ENCODE measurements around the gene SNIP1. TPM values are rescaled to one million over a fixed set of nuclear protein-coding genes. Genes with fewer than 3 reads are reported as not detected.

The SNIP1 gene, protein sequence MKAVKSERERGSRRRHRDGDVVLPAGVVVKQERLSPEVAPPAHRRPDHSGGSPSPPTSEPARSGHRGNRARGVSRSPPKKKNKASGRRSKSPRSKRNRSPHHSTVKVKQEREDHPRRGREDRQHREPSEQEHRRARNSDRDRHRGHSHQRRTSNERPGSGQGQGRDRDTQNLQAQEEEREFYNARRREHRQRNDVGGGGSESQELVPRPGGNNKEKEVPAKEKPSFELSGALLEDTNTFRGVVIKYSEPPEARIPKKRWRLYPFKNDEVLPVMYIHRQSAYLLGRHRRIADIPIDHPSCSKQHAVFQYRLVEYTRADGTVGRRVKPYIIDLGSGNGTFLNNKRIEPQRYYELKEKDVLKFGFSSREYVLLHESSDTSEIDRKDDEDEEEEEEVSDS
- 18.3 and 19.3 TPM in 2 replicates for total RNA-seq

DNA sequence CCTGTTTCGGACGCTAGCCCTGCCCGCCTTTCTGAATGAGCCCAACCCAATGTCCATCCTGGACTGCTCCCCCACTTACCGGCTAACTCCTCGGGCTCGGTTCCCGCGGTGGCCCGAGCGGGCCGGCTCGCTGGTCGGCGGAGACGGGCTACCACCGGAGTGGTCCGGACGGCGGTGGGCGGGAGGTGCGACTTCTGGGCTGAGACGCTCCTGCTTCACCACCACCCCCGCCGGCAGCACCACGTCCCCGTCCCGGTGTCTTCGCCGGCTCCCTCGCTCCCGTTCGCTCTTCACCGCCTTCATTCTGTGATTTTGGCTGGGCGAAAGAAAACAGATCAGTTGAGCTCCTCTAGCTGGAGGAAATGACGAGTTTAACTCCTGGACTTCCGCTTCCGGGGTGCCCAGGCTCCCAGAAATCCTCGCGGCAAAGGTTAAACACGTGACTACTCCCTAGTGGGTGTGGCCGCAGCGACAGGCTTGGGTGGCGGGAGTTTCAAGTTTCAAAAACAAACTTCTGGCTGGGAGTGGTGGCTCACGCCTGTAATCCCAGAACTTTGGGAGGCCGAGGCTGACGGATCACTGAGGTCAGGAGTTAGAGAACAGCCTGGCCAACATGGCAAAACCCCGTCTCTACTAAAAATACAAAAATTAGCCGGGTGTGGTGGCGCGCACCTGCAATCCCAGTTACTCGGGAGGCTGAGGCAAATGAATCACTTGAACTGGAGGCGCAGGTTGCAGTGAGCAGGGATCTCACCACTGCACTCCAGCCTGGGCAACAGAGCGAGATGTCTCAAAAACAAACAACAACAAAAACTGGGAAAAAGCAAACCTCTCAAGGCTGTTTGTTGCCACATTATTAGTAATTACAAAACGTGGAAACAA is at the start of gene SNIP1:
Gene SNIP1, minus strand, starts transcription at position 367 of the 882 bp plus-strand sequence. Its CDS starts 64 bp downstream, at position 303.
- TF ChIP-seq, protein P1, sequence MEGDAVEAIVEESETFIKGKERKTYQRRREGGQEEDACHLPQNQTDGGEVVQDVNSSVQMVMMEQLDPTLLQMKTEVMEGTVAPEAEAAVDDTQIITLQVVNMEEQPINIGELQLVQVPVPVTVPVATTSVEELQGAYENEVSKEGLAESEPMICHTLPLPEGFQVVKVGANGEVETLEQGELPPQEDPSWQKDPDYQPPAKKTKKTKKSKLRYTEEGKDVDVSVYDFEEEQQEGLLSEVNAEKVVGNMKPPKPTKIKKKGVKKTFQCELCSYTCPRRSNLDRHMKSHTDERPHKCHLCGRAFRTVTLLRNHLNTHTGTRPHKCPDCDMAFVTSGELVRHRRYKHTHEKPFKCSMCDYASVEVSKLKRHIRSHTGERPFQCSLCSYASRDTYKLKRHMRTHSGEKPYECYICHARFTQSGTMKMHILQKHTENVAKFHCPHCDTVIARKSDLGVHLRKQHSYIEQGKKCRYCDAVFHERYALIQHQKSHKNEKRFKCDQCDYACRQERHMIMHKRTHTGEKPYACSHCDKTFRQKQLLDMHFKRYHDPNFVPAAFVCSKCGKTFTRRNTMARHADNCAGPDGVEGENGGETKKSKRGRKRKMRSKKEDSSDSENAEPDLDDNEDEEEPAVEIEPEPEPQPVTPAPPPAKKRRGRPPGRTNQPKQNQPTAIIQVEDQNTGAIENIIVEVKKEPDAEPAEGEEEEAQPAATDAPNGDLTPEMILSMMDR (IDR thresholded peaks at IDR 0.05; ENCODE audit: insufficient read depth, low read length, poor library complexity, severe bottlenecking): no peak
- no peaks in the 10 kb centered on the region for H3K36me3 ChIP-seq (ENCODE audit: control insufficient read depth, insufficient read depth, low read length)
- no peaks in the 10 kb centered on the region for H3K27me3 ChIP-seq (ENCODE audit: control insufficient read depth, insufficient read depth, low read length)
- H3K4me3 ChIP-seq (ENCODE audit: low read depth, low read length): peak within 1 kb of the TSS; percentile 100
- peak; percentile 80 for DNase-seq (ENCODE audit: low read depth)

DNA sequence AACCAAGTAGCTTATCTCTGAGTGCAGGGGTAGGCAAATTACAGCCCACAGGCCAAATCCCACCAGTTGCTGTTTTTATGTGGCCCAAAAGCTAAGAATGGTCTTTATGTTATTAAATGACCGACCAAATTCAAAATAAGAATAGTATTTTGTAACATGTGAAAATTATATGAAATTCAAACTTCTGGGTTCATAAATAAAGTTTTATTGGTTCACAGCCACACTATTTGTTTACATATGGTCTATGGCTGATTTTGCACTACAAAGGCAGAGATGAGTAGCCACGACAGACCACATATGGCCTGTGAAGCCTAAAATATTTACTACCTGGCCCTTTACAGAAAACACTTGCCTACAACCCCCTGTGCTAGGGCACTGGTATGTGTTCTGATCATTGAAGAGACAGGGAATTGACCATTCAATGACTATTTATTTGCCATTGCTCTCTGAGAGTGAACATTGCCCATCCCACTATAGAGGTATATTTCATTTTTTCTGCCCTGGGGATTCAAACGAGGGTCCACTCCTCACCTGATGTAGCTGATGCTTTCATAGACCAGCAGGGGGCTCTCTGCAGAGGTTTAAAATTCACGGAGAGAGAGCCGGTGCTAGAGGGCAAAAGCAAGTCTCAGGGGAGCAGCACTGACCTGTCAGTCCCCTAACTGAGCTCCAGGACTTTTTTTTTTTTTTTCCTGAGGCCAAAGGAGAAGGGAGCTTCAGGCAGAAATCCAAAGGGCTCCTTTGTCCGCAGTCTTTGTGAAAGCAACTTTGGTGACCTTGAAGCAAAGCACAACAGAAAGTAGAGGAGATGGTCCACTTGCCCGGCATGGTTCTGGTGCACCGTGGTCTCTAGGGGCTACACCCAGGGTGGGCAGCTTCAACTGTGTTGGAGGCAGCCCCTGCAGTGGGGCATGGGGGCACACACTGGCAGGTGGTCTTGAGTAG is 48.9 kb upstream of the SNIP1 start:
- no peak for DNase-seq (ENCODE audit: low read depth)
- H3K27me3 ChIP-seq (ENCODE audit: control insufficient read depth, insufficient read depth, low read length): peaks cover 20% of the 10 kb centered on the region
- TF ChIP-seq, protein P1 (IDR thresholded peaks at IDR 0.05; ENCODE audit: insufficient read depth, low read length, poor library complexity, severe bottlenecking): peak; percentile 79

DNA sequence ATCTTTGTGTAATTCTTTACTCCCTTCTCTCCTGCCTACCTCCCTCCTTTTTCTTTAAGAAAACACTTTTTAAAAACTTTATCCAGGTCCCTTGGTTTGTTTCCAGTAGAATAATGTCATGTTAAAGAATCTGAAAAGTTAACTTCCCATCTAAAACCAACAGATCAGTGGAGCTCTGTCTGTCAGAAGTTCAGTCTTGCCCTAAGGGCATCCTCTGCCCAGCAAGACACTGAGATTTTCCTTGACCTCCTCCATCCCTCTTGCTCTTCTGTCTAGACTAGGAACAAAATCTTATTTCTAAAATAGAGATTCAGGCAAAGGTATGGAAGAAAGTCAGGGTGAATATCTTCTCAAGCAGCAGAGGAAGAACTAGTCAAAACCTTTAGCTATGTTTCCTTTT is 47.3 kb upstream of the SNIP1 start:
- Histone ChIP-seq H3K27me3 (ENCODE audit: control insufficient read depth, insufficient read depth, low read length) (peaks cover 9% of the 10 kb centered on the region), H3K36me3 (ENCODE audit: control insufficient read depth, insufficient read depth, low read length) (no peaks in the 10 kb centered on the region), H3K4me3 (ENCODE audit: low read depth, low read length) (no peak overlapping the region)
- TF ChIP-seq, protein P1 (IDR thresholded peaks at IDR 0.05; ENCODE audit: insufficient read depth, low read length, poor library complexity, severe bottlenecking): no peak
- DNase-seq (ENCODE audit: low read depth): no peak

More for the DNA sequence above, 48.9 kb upstream of the SNIP1 start:
- Histone ChIP-seq H3K36me3 (ENCODE audit: control insufficient read depth, insufficient read depth, low read length) (no peaks in the 10 kb centered on the region), H3K4me3 (ENCODE audit: low read depth, low read length) (no peak overlapping the region)

DNA sequence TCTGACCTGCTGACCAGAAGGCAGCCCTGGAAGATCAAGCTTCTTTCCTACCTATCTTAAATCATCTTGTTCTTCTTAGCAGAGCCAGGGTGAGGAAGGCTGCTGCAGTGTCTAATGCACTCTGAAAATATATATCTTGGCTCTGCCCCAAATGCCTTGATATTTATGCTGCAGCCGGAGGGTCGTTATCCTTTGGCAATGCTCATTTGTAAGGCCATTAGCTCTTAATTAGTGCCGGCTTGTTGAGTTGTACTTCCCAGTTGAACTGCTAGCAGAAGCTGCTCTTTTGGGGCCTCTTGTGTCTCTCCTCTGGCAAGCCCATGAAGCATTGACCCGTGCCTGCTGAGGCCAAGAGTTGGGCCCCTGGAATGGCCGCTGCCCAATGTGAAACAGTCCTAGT is 45.8 kb upstream of the SNIP1 start:
- no peak overlapping the region for H3K4me3 ChIP-seq (ENCODE audit: low read depth, low read length)
- no peaks in the 10 kb centered on the region for H3K36me3 ChIP-seq (ENCODE audit: control insufficient read depth, insufficient read depth, low read length)
- H3K27me3 ChIP-seq (ENCODE audit: control insufficient read depth, insufficient read depth, low read length): peaks cover 5% of the 10 kb centered on the region
- TF ChIP-seq, protein P1 (IDR thresholded peaks at IDR 0.05; ENCODE audit: insufficient read depth, low read length, poor library complexity, severe bottlenecking): no peak
- DNase-seq (ENCODE audit: low read depth): no peak

DNA sequence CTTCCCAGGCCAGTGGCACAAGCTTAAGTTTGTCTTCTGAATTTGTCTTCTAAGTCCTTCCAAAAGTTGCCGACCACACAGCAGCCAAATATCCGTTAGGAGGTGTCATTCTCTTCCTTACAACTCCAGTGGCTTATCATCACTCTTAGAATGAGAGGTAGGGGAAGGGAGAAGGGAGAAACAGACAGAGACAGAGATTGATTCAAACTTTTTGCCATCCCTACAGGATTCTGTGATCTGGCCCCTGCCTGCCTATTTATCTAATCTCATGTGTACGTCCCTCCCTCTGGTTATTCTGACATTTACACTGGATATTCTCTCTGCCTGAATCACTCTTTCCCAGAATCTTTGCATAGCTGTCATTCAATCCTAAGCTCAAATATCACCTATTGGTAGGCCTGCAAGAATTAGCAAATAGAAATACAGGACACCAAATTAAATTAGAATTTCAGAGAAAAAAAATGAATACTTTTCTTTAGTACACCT is 42.1 kb upstream of the SNIP1 start:
- peak overlapping the region; percentile 85 for H3K4me3 ChIP-seq (ENCODE audit: low read depth, low read length)
- no peak for DNase-seq (ENCODE audit: low read depth)
- peaks cover 2% of the 10 kb centered on the region for H3K36me3 ChIP-seq (ENCODE audit: control insufficient read depth, insufficient read depth, low read length)
- H3K27me3 ChIP-seq (ENCODE audit: control insufficient read depth, insufficient read depth, low read length): no peaks in the 10 kb centered on the region
- TF ChIP-seq, protein P1 (IDR thresholded peaks at IDR 0.05; ENCODE audit: insufficient read depth, low read length, poor library complexity, severe bottlenecking): no peak

All from kidney epithelial cell (primary cell).